ENCODE results near the gene KIT.

DNA sequence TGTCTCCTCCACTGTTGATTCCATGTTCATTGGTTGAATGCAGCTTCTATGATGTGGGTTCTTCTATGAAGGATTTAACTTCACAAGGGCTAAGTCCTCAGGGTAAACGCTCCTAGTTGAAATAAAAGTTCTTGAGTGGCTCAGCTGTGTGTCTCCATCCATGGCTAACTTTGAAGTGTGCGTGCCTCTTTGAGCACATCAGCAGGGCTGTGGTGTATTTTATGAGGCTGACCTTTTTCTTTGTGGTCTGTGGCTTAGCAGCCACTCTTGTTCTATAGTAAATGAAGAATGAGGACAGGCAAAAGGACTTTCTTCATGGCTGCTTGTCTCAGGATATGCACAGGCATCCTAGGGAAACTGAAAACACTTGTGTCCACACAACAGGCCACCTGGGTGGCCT lies 88.5 kb downstream of the KIT start:
- TF ChIP-seq REXO4 (CRISPR knock-in tag; IDR thresholded peaks at IDR 0.05; ENCODE audit: borderline replicate concordance) = no peak
- TF ChIP-seq POLR2A (IDR thresholded peaks at IDR 0.05; ENCODE audit: insufficient read depth in 1 of 2, low read depth in 2 of 2, low read length in 2 of 2) = no peak
- no peak for TF ChIP-seq FLYWCH1 (CRISPR knock-in tag; IDR thresholded peaks at IDR 0.05)
- no peak for TF ChIP-seq NR1H2 (CRISPR knock-in tag; IDR thresholded peaks at IDR 0.05; ENCODE audit: borderline replicate concordance, low read depth)
- TF ChIP-seq, protein P1, sequence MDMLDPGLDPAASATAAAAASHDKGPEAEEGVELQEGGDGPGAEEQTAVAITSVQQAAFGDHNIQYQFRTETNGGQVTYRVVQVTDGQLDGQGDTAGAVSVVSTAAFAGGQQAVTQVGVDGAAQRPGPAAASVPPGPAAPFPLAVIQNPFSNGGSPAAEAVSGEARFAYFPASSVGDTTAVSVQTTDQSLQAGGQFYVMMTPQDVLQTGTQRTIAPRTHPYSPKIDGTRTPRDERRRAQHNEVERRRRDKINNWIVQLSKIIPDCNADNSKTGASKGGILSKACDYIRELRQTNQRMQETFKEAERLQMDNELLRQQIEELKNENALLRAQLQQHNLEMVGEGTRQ (IDR thresholded peaks at IDR 0.05; ENCODE audit: low read depth, low read length) = no peak
- TF ChIP-seq, protein P1 (CRISPR knock-in tag; IDR thresholded peaks at IDR 0.05; ENCODE audit: borderline replicate concordance) = no peak
- no peak for TF ChIP-seq ZNF260 (CRISPR knock-in tag; IDR thresholded peaks at IDR 0.05; ENCODE audit: borderline replicate concordance, low read depth)

Data from HepG2 (cell line).